KOPT-K1 (cell line): ENCODE results near the gene RNF220.

Experiments used
- H3K27ac ChIP-seq: fragments of 200-600 bp; sonication (generic); 2 replicates; pipeline ENCODE4 v1.5.1; 2016; ENCODE audit warnings: antibody characterized with exemption, mild to moderate bottlenecking, low read depth, low read length; ENCODE audit not compliant: poor library complexity, severe bottlenecking
- H3K36me3 ChIP-seq: fragments of 200-600 bp; sonication (generic); 2 replicates; pipeline ENCODE4 v1.5.1; 2017; ENCODE audit warnings: antibody characterized with exemption, mild to moderate bottlenecking, low read length, moderate library complexity; ENCODE audit not compliant: insufficient read depth
- H3K9me3 ChIP-seq: fragments of 200-600 bp; sonication (generic); 2 replicates; pipeline ENCODE4 v1.5.1; 2017; ENCODE audit warnings: antibody characterized with exemption, low read length, mild to moderate bottlenecking; ENCODE audit not compliant: insufficient read depth, poor library complexity, severe bottlenecking

The RNF220 gene

GRCh38 chr1:44602634-44603628, 197.9 kb downstream of the RNF220 start:
- Histone ChIP-seq H3K9me3 (no peaks in the 10 kb centered on the region), H3K27ac (no peak overlapping the region)

GRCh38 chr1:44603718-44604117, 198.7 kb downstream of the RNF220 start:
- Histone ChIP-seq H3K36me3 (no peaks in the 10 kb centered on the region), H3K27ac (no peak overlapping the region), H3K9me3 (no peaks in the 10 kb centered on the region)

More at GRCh38 chr1:44602634-44603628, 197.9 kb downstream of the RNF220 start:
- no peaks in the 10 kb centered on the region for H3K36me3 ChIP-seq

- no peaks in the 10 kb centered on the region for H3K9me3 ChIP-seq
- H3K27ac ChIP-seq, result no peak overlapping the region
- no peaks in the 10 kb centered on the region for H3K36me3 ChIP-seq
Measured at GRCh38 chr1:44604157-44604955, 199.3 kb downstream of the RNF220 start.

- Histone ChIP-seq H3K27ac (no peak overlapping the region), H3K9me3 (no peaks in the 10 kb centered on the region)
Measured at GRCh38 chr1:44605914-44606615, 201.0 kb downstream of the RNF220 start.

GRCh38 chr1:44606701-44607281, 201.7 kb downstream of the RNF220 start:
- H3K27ac ChIP-seq, result no peak overlapping the region
- no peaks in the 10 kb centered on the region for H3K9me3 ChIP-seq
- no peaks in the 10 kb centered on the region for H3K36me3 ChIP-seq

More at GRCh38 chr1:44605914-44606615, 201.0 kb downstream of the RNF220 start:
- no peaks in the 10 kb centered on the region for H3K36me3 ChIP-seq

- no peaks in the 10 kb centered on the region for H3K9me3 ChIP-seq
- H3K27ac ChIP-seq, result no peak overlapping the region
- no peaks in the 10 kb centered on the region for H3K36me3 ChIP-seq
Measured at GRCh38 chr1:44608141-44608540, 203.1 kb downstream of the RNF220 start.

GRCh38 chr1:44609412-44609767, 204.3 kb downstream of the RNF220 start:
- no peak overlapping the region for H3K27ac ChIP-seq
- no peaks in the 10 kb centered on the region for H3K9me3 ChIP-seq
- no peaks in the 10 kb centered on the region for H3K36me3 ChIP-seq

GRCh38 chr1:44609768-44610526, 204.9 kb downstream of the RNF220 start:
- no peaks in the 10 kb centered on the region for H3K36me3 ChIP-seq
- no peak overlapping the region for H3K27ac ChIP-seq

GRCh38 chr1:44610527-44611148, 205.6 kb downstream of the RNF220 start:
- Histone ChIP-seq H3K9me3 (no peaks in the 10 kb centered on the region), H3K36me3 (no peaks in the 10 kb centered on the region), H3K27ac (no peak overlapping the region)

More at GRCh38 chr1:44609768-44610526, 204.9 kb downstream of the RNF220 start:
- H3K9me3 ChIP-seq, result no peaks in the 10 kb centered on the region

- Histone ChIP-seq H3K9me3 (no peaks in the 10 kb centered on the region), H3K36me3 (no peaks in the 10 kb centered on the region), H3K27ac (no peak overlapping the region)
Measured at GRCh38 chr1:44611419-44611818, 206.4 kb downstream of the RNF220 start.

- H3K9me3 ChIP-seq, result no peaks in the 10 kb centered on the region
- H3K27ac ChIP-seq, result no peak overlapping the region
- H3K36me3 ChIP-seq, result no peaks in the 10 kb centered on the region
Measured at GRCh38 chr1:44611866-44612265, 206.8 kb downstream of the RNF220 start.

GRCh38 chr1:44613941-44614340, 208.9 kb downstream of the RNF220 start:
- H3K36me3 ChIP-seq, result no peaks in the 10 kb centered on the region
- H3K9me3 ChIP-seq, result no peaks in the 10 kb centered on the region
- no peak overlapping the region for H3K27ac ChIP-seq

- no peaks in the 10 kb centered on the region for H3K9me3 ChIP-seq
- no peak overlapping the region for H3K27ac ChIP-seq
- no peaks in the 10 kb centered on the region for H3K36me3 ChIP-seq
Measured at GRCh38 chr1:44616284-44616990, 211.4 kb downstream of the RNF220 start.
